ENCODE data around the gene TM4SF5.

TM4SF5 gene

GRCh38 chr17:4747847-4748246 lies 23.8 kb upstream of the TM4SF5 start:
- DNase-seq (ENCODE audit: low read depth): no peak

DNA sequence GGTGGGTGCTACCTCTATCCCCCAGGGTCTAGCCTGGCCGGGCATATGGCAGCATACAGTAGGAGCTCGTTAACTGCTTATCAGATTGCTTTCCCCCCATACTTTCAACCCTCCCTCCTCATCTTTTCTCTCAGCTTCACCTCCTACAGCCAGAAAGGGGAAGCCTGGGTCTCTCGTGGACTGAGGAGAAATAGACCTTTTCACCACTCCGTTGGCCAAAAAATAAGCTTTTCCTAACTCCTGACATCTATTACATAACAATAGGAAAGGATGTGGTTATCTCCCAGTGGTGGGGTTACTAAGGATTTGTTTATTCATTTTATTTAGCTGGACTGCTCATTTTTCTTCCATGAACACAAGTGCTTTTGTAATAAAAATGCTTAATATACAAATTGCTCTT lies 23.0 kb upstream of the TM4SF5 start:
- DNase-seq (ENCODE audit: low read depth): no peak

DNA sequence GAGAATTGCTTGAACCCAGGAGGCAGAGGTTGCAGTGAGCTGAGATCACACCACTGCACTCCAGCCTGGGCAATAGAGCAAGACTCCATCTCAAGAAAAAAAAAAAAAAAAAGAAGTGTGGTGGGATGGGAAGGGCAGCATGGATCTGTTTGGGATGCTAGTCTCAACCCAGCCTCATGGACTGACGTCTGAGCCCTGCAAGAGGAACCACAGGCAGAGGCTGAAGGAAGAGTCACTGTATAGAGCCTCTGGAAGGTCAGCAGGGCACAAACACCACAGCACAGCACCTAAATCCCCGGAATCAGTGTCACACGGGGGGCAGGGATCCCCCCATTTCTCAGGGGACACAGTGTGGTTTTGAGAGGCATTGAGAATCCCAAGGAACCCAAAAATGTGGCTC lies 21.1 kb upstream of the TM4SF5 start:
- no peak for DNase-seq (ENCODE audit: low read depth)

DNA sequence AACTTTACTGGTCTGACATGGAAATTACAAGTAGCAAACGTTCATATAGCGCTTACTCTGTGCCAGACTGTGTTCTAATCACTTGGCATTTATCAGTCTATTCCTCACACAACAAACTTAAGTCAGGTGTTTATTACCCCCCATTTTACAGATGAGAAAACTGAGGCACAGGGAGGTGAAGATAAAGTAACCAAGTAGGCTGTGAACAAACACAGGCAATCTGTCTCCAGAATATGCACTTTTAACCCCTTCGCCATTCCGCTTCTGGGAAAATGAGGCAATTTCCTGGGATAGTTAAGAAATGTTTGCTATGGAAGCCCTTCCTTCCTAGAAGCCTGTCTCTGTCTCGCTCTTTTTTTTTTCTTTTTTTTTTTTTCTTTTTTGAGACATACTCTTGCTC lies 19.8 kb upstream of the TM4SF5 start:
- no peak for DNase-seq (ENCODE audit: low read depth)

DNA sequence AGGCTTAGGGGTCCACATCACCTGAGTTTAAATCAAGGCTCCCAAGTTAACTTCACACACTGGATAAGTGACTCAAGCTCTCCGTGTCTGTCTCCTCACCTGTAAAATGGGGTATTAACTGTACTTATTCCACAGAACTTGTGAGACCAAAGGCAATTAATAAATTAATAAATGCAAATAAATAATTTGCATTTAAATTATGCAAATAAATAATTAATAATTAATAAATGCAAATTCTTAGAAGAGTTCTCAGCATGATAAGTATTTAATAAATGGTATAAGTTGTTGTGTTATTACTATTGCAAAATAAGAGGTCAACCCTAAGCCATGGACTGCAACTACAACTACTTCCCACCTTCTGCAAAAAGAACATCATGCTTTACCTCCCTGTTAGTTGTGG lies 18.3 kb upstream of the TM4SF5 start:
- DNase-seq (ENCODE audit: low read depth): no peak

DNA sequence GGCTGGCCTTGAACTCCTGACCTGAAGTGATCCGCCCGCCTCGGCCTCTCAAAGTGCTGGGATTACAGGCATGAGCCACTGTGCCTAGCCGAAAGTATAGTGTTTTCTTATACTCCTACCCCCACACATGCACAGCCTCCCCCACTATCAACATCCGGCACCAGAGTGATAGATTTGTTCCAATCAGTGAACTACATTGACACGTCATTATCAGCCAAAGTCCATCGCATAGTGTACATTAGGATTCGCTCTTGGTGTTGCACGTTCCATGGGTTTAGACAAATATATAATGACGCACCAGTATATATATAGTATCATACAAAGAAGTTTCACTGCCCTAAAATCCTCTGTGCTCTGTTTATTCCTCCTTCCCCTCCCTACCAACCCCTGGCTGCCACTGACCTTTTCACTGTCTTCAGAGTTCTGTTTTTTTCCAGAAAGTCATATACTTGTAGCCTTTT lies 11.9 kb upstream of the TM4SF5 start:
- no peak for DNase-seq (ENCODE audit: low read depth)

DNA sequence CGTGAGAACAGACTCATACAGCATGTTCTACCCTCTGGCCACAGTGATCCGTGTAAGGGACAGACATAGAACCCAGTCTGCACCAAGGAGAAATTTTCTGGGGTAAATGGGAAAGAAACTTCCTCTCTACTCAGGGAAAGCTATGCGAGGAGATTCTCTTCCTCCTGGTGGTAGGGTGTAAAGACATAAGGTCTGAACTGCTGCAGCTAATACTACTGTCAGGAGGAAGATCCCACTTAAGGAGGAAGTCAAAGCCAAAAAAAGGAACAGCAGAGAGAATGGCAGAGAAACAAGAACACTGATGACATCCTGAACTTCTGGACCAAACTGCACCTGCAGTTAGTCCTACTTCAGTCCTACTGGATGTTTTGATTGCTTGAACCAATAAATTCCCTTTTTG lies 7.1 kb upstream of the TM4SF5 start:
- no peak for DNase-seq (ENCODE audit: low read depth)

DNA sequence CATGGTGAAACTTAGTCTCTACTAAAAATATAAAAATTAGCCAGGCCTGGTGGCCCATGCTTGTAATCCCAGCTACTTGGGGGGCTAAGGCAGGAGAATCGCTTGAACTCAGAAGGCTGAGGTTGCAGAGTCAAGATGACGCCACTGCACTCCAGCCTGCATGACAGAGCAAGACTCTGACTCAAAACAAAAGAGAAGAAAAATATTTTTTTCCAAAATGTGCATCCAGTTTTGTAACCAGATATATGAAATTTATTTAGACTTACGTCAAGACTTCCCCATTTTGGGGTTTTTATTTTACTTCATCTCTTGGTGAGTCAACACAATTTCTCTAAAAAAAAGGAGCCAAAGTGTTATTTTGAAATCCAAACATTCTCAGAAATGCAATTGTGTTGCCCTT lies 5.5 kb upstream of the TM4SF5 start:
- no peak for DNase-seq (ENCODE audit: low read depth)

DNA sequence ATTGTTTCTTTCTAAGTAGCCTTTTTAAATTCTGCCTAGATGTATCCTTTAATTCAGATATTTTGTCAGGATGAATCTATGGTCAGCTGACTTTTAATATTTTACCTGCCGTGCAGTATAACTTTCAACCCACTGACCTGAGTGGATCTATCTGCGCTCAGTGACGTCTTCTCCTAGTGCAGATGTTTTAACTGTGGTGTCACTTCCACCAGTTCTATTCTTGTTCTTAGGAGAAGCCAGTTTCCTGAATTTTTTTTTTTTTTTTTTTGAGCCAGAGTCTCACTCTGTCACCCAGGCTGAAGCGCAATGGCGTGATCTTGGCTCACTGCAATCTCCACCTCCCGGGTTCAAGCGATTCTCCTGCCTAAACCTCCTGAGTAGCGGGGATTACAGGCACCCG lies 5.0 kb upstream of the TM4SF5 start:
- DNase-seq (ENCODE audit: low read depth): no peak

DNA sequence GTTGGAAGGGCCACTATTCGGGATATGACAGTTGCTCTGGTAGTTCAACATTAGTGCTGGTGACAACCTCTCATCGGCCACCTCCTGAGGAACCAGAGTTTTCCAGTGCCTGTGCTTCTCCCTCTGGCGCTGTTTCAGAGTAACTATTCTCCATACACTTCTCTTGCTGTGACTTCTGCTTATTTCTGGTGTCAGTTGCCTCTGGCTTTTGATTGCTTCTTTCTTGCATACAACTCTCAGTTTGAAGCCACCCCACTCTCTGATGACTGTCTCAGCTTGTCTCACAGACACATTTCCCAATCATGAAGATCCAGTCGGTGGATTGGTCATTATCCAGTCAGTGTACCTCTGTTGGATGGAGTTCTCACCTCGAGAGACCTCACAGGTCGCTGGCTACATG lies 3.4 kb upstream of the TM4SF5 start:
- no peak for DNase-seq (ENCODE audit: low read depth)

DNA sequence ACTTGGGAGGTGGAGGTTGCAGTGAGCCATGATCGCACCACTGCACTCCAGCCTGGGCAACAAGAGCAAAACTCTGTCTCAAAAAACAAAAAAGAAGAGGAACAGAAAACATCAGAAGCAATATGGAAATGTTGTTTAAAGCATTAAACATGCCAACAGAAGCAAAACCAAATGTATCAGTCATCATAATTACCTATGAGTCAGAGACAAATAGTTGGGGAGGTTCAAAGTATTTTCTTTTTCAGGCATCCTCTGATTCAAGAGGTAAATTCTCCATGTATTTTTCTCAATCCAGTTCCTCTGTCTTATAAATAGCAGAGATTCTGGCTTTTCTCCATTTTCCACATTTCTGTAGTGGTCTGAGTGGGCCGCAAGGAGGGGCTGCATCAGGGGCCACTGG lies 2.1 kb upstream of the TM4SF5 start:
- DNase-seq (ENCODE audit: low read depth): peak; percentile 64

DNA sequence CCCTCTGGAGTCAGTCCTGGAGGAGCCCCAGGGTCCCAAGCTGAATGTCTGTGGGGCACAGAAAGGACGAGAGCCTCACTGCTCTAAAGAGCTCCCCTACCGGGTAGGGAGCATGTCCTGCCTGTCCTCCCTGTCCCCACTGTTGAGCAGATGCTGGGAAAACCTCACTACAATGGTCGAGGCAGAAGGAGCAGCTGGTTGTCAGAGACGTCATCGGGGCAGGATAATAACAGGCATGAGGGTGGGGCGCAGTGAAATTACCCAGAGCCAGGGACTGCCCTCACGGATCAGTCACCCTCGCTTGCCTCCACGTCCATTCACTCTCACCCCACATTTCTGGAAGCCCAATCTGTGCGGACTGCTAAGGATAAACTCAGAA lies 538 bp downstream of the TM4SF5 start:
- DNase-seq (ENCODE audit: low read depth): no peak

DNA sequence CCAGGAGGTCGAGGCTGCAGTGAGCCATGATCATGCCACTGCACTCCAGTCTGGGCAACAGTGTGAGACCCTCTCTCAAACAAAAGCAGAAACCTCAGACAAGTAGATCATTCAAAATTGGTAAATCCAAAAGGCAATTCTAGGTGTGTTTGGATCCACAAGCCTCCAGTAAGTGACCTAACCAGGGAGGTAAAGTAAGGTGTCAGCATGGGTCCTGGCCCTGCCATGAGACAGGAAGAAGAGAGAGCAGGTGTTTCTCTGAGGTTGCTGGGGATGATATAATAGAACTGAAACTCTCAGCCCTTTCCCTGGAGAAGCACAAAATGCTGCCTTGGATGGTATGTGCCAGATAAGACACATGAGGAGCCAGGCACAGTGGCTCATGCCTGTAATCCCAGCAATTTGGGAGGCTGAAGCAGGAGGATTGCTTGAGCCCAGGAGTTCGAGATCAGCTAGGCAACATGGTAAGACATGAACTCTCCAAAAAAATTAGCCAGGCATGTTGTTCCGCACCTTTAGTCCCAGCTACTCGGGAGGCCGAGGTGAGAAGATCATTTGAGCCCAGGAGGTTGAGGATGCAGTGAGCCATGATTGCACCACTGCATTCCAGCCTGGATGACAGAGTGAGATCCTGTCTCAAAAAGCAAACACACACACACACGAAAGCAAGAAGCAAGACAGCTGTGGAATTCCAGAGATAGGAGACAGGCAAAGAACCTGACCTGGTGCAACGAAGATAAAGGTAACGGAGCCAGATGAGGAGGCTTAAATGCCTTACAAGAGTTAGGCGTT lies 6.5 kb downstream of the TM4SF5 start:
- DNase-seq (ENCODE audit: low read depth): no peak

GRCh38 chr17:4780325-4780955 lies 8.8 kb downstream of the TM4SF5 start:
- DNase-seq (ENCODE audit: low read depth): no peak

- no peak for DNase-seq (ENCODE audit: low read depth)
These were observed 11.0 kb downstream of the TM4SF5 start for GRCh38 chr17:4782652-4783051.

DNA sequence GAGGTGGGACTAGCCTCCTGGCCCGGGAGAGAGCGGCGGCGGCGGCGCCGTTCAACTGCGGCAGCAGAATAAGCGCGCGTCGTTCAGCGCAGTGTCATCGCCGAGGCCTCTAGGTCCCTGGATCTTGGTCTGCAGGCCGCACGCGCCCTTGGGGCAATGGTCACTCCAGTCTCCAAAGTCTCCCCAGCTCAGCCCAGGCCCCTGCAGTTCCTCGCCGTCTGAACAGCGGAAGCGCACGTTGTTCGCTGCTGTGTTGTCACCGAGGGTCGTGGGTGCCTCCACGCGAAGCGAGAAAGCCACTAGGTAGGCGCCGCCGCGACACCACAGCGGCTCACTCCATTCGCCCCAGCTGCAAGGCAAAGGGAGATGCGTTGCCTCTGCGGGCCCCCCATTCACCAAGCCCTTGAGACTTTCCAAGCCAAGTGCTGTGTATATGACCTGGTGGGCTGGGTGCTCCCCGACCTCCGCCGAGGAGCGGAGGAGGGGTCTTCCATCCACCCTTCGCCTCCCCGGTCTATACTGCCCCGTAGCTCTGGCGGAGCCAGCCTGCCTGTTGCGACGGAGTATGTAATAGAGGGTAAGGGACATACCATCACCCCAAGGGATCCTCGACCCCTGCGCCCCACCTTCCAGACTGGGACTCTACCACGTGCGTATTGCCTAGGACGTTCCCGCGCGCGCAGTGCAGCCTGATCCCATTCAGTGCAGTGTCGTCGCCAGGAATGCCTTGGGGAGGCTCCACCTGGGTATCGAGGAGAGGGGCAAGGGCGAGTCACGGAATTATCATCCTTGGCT lies 13.8 kb downstream of the TM4SF5 start:
- no peak for DNase-seq (ENCODE audit: low read depth)

- DNase-seq (ENCODE audit: low read depth): peak; percentile 28
These were observed 14.4 kb downstream of the TM4SF5 start, which contains the start of gene VMO1 for GRCh38 chr17:4786106-4786511. TSS of gene VMO1 (minus strand) at chr17:4786364. CDS start at chr17:4786352, 12 bp downstream.

GRCh38 chr17:4786516-4786915 lies 14.8 kb downstream of the TM4SF5 start:
- DNase-seq (ENCODE audit: low read depth): no peak

- no peak for DNase-seq (ENCODE audit: low read depth)
These were observed 16.6 kb downstream of the TM4SF5 start for GRCh38 chr17:4788159-4788806.

GRCh38 chr17:4788807-4789700 lies 17.4 kb downstream of the TM4SF5 start, which contains the start of gene GLTPD2:
TSS of gene GLTPD2 (plus strand) at chr17:4788964. CDS start at chr17:4789012, 48 bp downstream.
- DNase-seq (ENCODE audit: low read depth): no peak

DNA sequence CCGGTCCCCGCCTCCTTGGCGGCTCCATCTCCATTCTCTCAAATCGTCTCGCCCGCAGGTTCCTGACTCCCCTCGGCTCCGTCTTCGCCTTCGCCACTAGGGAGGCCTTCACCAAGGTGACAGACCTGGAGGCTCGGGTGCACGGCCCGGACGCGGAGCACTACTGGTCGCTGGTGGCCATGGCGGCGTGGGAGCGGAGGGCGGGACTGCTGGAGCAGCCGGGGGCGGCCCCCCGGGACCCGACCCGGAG lies 17.9 kb downstream of the TM4SF5 start:
- no peak for DNase-seq (ENCODE audit: low read depth)
